ENCODE results near the gene C1R. TPM values are rescaled to one million over a fixed set of nuclear protein-coding genes. Genes with fewer than 3 reads are reported as not detected.
A peak's percentile ranks its signal among the peaks of the same experiment; 100 is the strongest.

Gene C1R
- total and polyA plus RNA-seq, 4 donors = 268 to 525 (median 434) TPM

DNA sequence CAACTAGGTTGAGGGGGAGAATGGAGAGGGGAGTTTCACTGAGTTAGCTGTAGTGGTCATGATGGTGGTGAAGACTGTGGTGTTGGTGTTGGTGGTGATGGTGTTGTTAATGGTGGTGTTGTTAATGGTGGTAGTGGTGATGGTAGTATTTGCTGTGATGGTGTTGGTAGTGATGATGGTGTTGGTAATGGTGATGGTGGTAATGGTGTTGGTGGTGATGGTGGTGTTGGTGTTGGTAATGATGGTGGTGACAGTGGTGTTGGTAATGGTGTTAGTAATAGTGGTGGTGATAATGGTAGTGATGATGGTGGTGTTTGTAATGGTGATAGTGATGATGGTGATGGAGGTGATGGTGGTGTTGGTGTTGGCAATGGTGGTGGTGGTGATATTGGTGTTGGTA lies 9.1 kb downstream of the C1R start:
- Histone ChIP-seq H3K27me3 (ENCODE audit: control insufficient read depth in 3 of 3, insufficient read depth in 3 of 3, low read length in 2 of 3) (no peaks in the 10 kb centered on the region), H3K36me3 (ENCODE audit: control insufficient read depth in 4 of 4, insufficient read depth in 4 of 4, low read length in 4 of 4) (peaks cover 0 to 40% (median 30%) of the 10 kb centered on the region in 4 donors), H3K9ac (ENCODE audit: insufficient read depth in 1 of 2, low read length in 2 of 2) (no peak overlapping the region), H3K4me1 (ENCODE audit: control insufficient read depth in 5 of 5, insufficient read depth in 5 of 5, low read length in 5 of 5) (peaks cover 0 to 4% (median 3%) of the 10 kb centered on the region in 5 donors), H3K4me3 (no peak overlapping the region), H3K27ac (ENCODE audit: low read depth in 1 of 2, low read length in 1 of 2) (no peak overlapping the region), H3K9me3 (ENCODE audit: control insufficient read depth in 4 of 4, insufficient read depth in 3 of 4, low read length in 3 of 4) (peaks cover 0 to 10% (median under 1%) of the 10 kb centered on the region in 4 donors)
- TF ChIP-seq, protein P1, sequence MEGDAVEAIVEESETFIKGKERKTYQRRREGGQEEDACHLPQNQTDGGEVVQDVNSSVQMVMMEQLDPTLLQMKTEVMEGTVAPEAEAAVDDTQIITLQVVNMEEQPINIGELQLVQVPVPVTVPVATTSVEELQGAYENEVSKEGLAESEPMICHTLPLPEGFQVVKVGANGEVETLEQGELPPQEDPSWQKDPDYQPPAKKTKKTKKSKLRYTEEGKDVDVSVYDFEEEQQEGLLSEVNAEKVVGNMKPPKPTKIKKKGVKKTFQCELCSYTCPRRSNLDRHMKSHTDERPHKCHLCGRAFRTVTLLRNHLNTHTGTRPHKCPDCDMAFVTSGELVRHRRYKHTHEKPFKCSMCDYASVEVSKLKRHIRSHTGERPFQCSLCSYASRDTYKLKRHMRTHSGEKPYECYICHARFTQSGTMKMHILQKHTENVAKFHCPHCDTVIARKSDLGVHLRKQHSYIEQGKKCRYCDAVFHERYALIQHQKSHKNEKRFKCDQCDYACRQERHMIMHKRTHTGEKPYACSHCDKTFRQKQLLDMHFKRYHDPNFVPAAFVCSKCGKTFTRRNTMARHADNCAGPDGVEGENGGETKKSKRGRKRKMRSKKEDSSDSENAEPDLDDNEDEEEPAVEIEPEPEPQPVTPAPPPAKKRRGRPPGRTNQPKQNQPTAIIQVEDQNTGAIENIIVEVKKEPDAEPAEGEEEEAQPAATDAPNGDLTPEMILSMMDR (IDR thresholded peaks at IDR 0.05; ENCODE audit: control extremely low read depth, extremely low read depth) = no peak
- DNase-seq (no peak), ATAC-seq (ENCODE audit: insufficient read depth, low FRiP score) (no peak)

DNA sequence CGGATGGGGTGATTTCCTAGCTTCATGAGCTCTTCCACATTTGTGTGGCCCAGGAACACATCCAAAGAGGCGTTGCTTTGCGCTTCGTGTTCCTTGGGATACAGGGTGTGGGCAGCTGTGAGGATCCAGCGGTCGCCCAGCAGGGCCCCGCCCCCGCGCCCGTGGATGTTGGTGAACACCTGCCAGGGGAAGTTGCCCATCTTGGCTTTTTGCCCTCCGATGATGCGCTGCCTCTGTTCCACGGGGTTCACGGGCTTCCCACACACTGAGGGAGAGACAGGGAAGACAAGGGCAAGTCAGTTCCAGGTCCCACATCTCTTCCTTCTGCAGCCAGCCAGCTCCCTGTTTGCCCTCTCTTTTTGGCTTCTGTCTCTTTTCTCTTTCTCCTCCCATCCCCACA lies 11.2 kb downstream of the C1R start:
- H3K27me3 ChIP-seq (ENCODE audit: control insufficient read depth in 3 of 3, insufficient read depth in 3 of 3, low read length in 2 of 3) = no peaks in the 10 kb centered on the region
- no peak overlapping the region for H3K4me3 ChIP-seq
- H3K9me3 ChIP-seq (ENCODE audit: control insufficient read depth in 4 of 4, insufficient read depth in 3 of 4, low read length in 3 of 4) = peaks cover 0 to 10% (median under 1%) of the 10 kb centered on the region in 4 donors
- TF ChIP-seq, protein P1 (IDR thresholded peaks at IDR 0.05; ENCODE audit: control extremely low read depth, extremely low read depth) = no peak
- H3K9ac ChIP-seq (ENCODE audit: insufficient read depth in 1 of 2, low read length in 2 of 2) = no peak overlapping the region
- H3K4me1 ChIP-seq (ENCODE audit: control insufficient read depth in 5 of 5, insufficient read depth in 5 of 5, low read length in 5 of 5) = peaks cover 0 to 4% (median 3%) of the 10 kb centered on the region in 5 donors
- peaks cover 0 to 34% (median 23%) of the 10 kb centered on the region in 4 donors for H3K36me3 ChIP-seq (ENCODE audit: control insufficient read depth in 4 of 4, insufficient read depth in 4 of 4, low read length in 4 of 4)
- WGBS, 2 donors = 84 to 90% methylated on average over 14 of the region's 14 CpGs
- DNase-seq (no peak), ATAC-seq (ENCODE audit: insufficient read depth, low FRiP score) (no peak)
- H3K27ac ChIP-seq (ENCODE audit: low read depth in 1 of 2, low read length in 1 of 2) = no peak overlapping the region

DNA sequence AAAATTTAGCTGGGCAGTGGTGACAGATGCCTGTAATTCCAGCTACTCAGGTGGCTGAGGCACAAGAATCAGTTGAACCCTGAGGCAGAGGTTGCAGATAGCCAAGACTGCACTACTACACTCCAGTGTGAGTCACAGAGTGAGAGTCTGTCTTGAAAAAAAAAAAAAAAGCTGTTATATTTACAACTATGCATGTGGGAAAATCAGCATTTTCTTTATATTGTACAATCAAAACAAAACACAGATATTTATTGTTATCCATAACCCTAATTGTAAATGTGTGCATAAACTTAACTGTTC lies 12.5 kb downstream of the C1R start:
- peaks cover 0 to 5% (median 0%) of the 10 kb centered on the region in 4 donors for H3K9me3 ChIP-seq (ENCODE audit: control insufficient read depth in 4 of 4, insufficient read depth in 3 of 4, low read length in 3 of 4)
- no peak for DNase-seq
- H3K27ac ChIP-seq (ENCODE audit: low read depth in 1 of 2, low read length in 1 of 2) = peak overlapping the region in 1 of 2 donors; percentile 58
- peaks cover 0 to 22% (median 14%) of the 10 kb centered on the region in 4 donors for H3K36me3 ChIP-seq (ENCODE audit: control insufficient read depth in 4 of 4, insufficient read depth in 4 of 4, low read length in 4 of 4)
- no peaks in the 10 kb centered on the region for H3K27me3 ChIP-seq (ENCODE audit: control insufficient read depth in 3 of 3, insufficient read depth in 3 of 3, low read length in 2 of 3)
- no peak overlapping the region for H3K9ac ChIP-seq (ENCODE audit: insufficient read depth in 1 of 2, low read length in 2 of 2)
- ATAC-seq (ENCODE audit: insufficient read depth, low FRiP score) = peak; percentile 38
- no peak overlapping the region for H3K4me3 ChIP-seq
- peaks cover 0 to 4% (median 3%) of the 10 kb centered on the region in 5 donors for H3K4me1 ChIP-seq (ENCODE audit: control insufficient read depth in 5 of 5, insufficient read depth in 5 of 5, low read length in 5 of 5)
- TF ChIP-seq, protein P1 (IDR thresholded peaks at IDR 0.05; ENCODE audit: control extremely low read depth, extremely low read depth) = no peak

DNA sequence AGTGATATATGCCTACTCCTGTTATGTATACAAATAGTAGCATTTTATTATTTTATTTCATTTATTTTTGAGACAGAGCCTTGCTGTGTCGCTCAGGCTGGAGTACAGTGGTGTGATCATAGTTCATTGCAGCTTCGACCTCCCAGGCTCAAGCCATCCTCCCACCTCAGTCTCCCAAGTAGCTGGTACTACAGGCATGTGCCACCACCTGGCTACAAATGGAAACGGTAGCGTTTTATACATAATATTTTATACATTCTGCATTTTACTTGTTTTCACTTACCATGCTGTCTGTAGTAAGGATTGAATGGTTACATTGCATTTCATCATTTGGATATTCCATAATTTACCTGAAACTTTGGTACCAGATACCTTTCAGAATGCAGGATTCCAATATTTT lies 14.1 kb downstream of the C1R start:
- Histone ChIP-seq H3K36me3 (ENCODE audit: control insufficient read depth in 4 of 4, insufficient read depth in 4 of 4, low read length in 4 of 4) (peaks cover 0 to 15% (median 9%) of the 10 kb centered on the region in 4 donors), H3K9me3 (ENCODE audit: control insufficient read depth in 4 of 4, insufficient read depth in 3 of 4, low read length in 3 of 4) (peaks cover 0 to 2% (median 0%) of the 10 kb centered on the region in 4 donors), H3K4me1 (ENCODE audit: control insufficient read depth in 5 of 5, insufficient read depth in 5 of 5, low read length in 5 of 5) (peaks cover 0 to 4% (median 3%) of the 10 kb centered on the region in 5 donors), H3K9ac (ENCODE audit: insufficient read depth in 1 of 2, low read length in 2 of 2) (no peak overlapping the region), H3K27me3 (ENCODE audit: control insufficient read depth in 3 of 3, insufficient read depth in 3 of 3, low read length in 2 of 3) (no peaks in the 10 kb centered on the region), H3K27ac (ENCODE audit: low read depth in 1 of 2, low read length in 1 of 2) (no peak overlapping the region), H3K4me3 (no peak overlapping the region)
- WGBS, 2 donors = 70 to 74% methylated on average over 4 of the region's 4 CpGs
- TF ChIP-seq, protein P1 (IDR thresholded peaks at IDR 0.05; ENCODE audit: control extremely low read depth, extremely low read depth) = no peak
- DNase-seq (no peak), ATAC-seq (ENCODE audit: insufficient read depth, low FRiP score) (no peak)

All from lung (tissue), 12 donors.